GM12878 (cell line): ENCODE results near the gene SIL1. TPM values are rescaled to one million over a fixed set of nuclear protein-coding genes. Genes with fewer than 3 reads are reported as not detected.

Experiments used
- ATAC-seq: fragments of 200-7000 bp; cut with Tn5 transposase; 3 replicates; pipeline ENCODE4 v1.9.1; 2020; ENCODE audit warnings: mild to moderate bottlenecking, moderate library complexity
- BruUV-seq: library from RNA; stranded (reverse); fragments of 400-500 nt; replicated peaks from 2 replicates; lab custom pipeline; 2021; lab: Mats Ljungman, UMichigan
- CTCF ChIA-PET: fragments of 300-600 bp; sonication (Branson Sonifier 250); formaldehyde crosslinking; extraction: SDS; loops from one replicate; lab custom pipeline; 2021; ENCODE audit warnings: inconsistent platforms; lab: Yijun Ruan, JAX
- POLR2A ChIA-PET: fragments of 350-600 bp; formaldehyde crosslinking; extraction: SDS; loops from one replicate; lab custom pipeline; 2021; ENCODE audit warnings: inconsistent platforms; lab: Charles Lee
- RAD21 ChIA-PET: fragments of 300-600 bp; sonication (Branson Sonifier 250); formaldehyde crosslinking; loops from one replicate; lab custom pipeline; 2023; ENCODE audit warnings: antibody characterized with exemption; ENCODE audit not compliant: unreplicated experiment; lab: Charles Lee
- SMC1A ChIA-PET: fragments of 300-600 bp; sonication (Branson Sonifier 250); formaldehyde crosslinking; loops from one replicate; lab custom pipeline; 2023; ENCODE audit not compliant: unreplicated experiment, uncharacterized antibody; lab: Charles Lee
- DNase-seq: peaks from one replicate; pipeline ENCODE4 v3.0.0-alpha.2; 2011; ENCODE audit warnings: low read depth, low spot score
- FAIRE-seq: peaks from 3 replicates; lab custom pipeline; 2011; peaks lifted over from hg19 to GRCh38; lab: Jason Lieb, UNC
- H2AFZ ChIP-seq: 2 replicates; pipeline ENCODE4 v1.6.0; 2011; ENCODE audit warnings: low read depth, low read length, control low read depth; ENCODE audit not compliant: control insufficient read depth
- H3K27ac ChIP-seq: 2 replicates; pipeline ENCODE4 v1.5.1; 2011; ENCODE audit warnings: control low read depth; ENCODE audit not compliant: control insufficient read depth, insufficient read depth
- H3K27me3 ChIP-seq, 2 experiments: replicated peaks in 1 of 2; 2 replicates each; pipeline versions ENCODE4 v1.6.0 to v1.6.1; 2011; ENCODE audit warnings: low read length in 1 of 2; ENCODE audit not compliant: control insufficient read depth in 2 of 2, insufficient read depth in 2 of 2
- H3K36me3 ChIP-seq, 2 experiments: 2 replicates each; pipeline ENCODE4 v1.5.1; 2011; ENCODE audit warnings: low read length in 1 of 2; ENCODE audit not compliant: control insufficient read depth in 2 of 2, insufficient read depth in 2 of 2
- H3K4me1 ChIP-seq: 2 replicates; pipeline ENCODE4 v1.6.1; 2011; ENCODE audit warnings: mild to moderate bottlenecking, low read length, moderate library complexity, mixed read lengths; ENCODE audit not compliant: control insufficient read depth, insufficient read depth
- H3K4me2 ChIP-seq: 2 replicates; pipeline ENCODE4 v1.6.0; 2011; ENCODE audit warnings: control low read depth; ENCODE audit not compliant: control insufficient read depth, insufficient read depth
- H3K4me3 ChIP-seq: fragments of 200-600 bp; sonication (generic); 2 replicates; pipeline ENCODE4 v1.5.1; 2016
- H3K79me2 ChIP-seq: 2 replicates; pipeline ENCODE4 v1.6.0; 2011; ENCODE audit warnings: low read length; ENCODE audit not compliant: control insufficient read depth, insufficient read depth
- H3K9ac ChIP-seq: 2 replicates; pipeline ENCODE4 v1.8.0; 2011; ENCODE audit warnings: low read length, control low read depth, mixed read lengths; ENCODE audit not compliant: control insufficient read depth, insufficient read depth
- H3K9me3 ChIP-seq: replicated peaks from 3 replicates; pipeline ENCODE4 v1.5.1; 2011; ENCODE audit warnings: mild to moderate bottlenecking, low read length; ENCODE audit not compliant: control insufficient read depth, insufficient read depth
- H4K20me1 ChIP-seq: 2 replicates; pipeline ENCODE4 v1.6.0; 2011; ENCODE audit not compliant: control insufficient read depth, insufficient read depth
- ASH2L ChIP-seq: fragments of 300-600, 200-600 bp; sonication (generic); IDR thresholded peaks from 2 replicates; pipeline ENCODE4 v1.6.1; 2017; ENCODE audit warnings: low read depth, mild to moderate bottlenecking, borderline replicate concordance
- DPF2 ChIP-seq: fragments of 450-650 bp; IDR thresholded peaks from 2 replicates; pipeline ENCODE4 v1.6.1; 2017; ENCODE audit warnings: mild to moderate bottlenecking
- EZH2 ChIP-seq: IDR thresholded peaks from 2 replicates; pipeline ENCODE4 v1.6.1; 2012; ENCODE audit warnings: low read depth, mild to moderate bottlenecking, control low read depth, inconsistent platforms, low read length, borderline replicate concordance; ENCODE audit not compliant: control insufficient read depth
- IRF4 ChIP-seq: IDR thresholded peaks from 2 replicates; pipeline ENCODE4 v1.6.1; 2011; ENCODE audit warnings: low read depth, low read length
- MEF2A ChIP-seq: IDR thresholded peaks from 2 replicates; pipeline ENCODE4 v1.6.1; 2011; ENCODE audit warnings: low read depth, mild to moderate bottlenecking, low read length, moderate library complexity; ENCODE audit not compliant: insufficient read depth
- MTA3 ChIP-seq: IDR thresholded peaks from 2 replicates; pipeline ENCODE4 v1.6.1; 2012; ENCODE audit warnings: low read length, inconsistent platforms, borderline replicate concordance
- NBN ChIP-seq: fragments of 450-650 bp; IDR thresholded peaks from 2 replicates; pipeline ENCODE4 v1.6.1; 2016
- NFIC ChIP-seq: IDR thresholded peaks from 2 replicates; pipeline ENCODE4 v1.6.1; 2012; ENCODE audit warnings: low read depth, mild to moderate bottlenecking, inconsistent platforms, low read length, moderate library complexity
- PRDM15 ChIP-seq: fragments of 450-650 bp; formaldehyde crosslinking; IDR thresholded peaks from 2 replicates; pipeline ENCODE4 v1.4.0; 2020; ENCODE audit warnings: mild to moderate bottlenecking, moderate library complexity
- REST ChIP-seq: IDR thresholded peaks from 2 replicates; pipeline ENCODE4 v1.6.1; 2012; ENCODE audit warnings: mild to moderate bottlenecking, low read depth, low read length
- SMC3 ChIP-seq: IDR thresholded peaks from 2 replicates; pipeline ENCODE4 v1.6.1; 2011; ENCODE audit warnings: low read length, improper control_type of control experiment, borderline replicate concordance
- STAT3 ChIP-seq: IDR thresholded peaks from 2 replicates; pipeline ENCODE4 v1.6.1; 2011; ENCODE audit warnings: low read depth, low read length, improper control_type of control experiment
- USF1 ChIP-seq: IDR thresholded peaks from 2 replicates; pipeline ENCODE4 v1.6.1; 2011; ENCODE audit warnings: borderline replicate concordance, low read depth, mild to moderate bottlenecking, moderate library complexity, mixed read lengths, low read length; ENCODE audit not compliant: insufficient read depth; ENCODE audit errors: extremely low read length
- ZNF207 ChIP-seq: fragments of 450-650 bp; IDR thresholded peaks from 2 replicates; pipeline ENCODE4 v1.6.1; 2014; ENCODE audit warnings: antibody characterized with exemption, mild to moderate bottlenecking, borderline replicate concordance
- ZNF24 ChIP-seq: fragments of 450-650 bp; IDR thresholded peaks from 2 replicates; pipeline ENCODE4 v1.6.1; 2017; ENCODE audit warnings: antibody characterized with exemption, mild to moderate bottlenecking
- ZNF622 ChIP-seq: fragments of 450-650 bp; IDR thresholded peaks from 2 replicates; pipeline ENCODE4 v1.6.1; 2017; ENCODE audit warnings: mild to moderate bottlenecking, inconsistent platforms
- WGBS: methylation state at CpG from one replicate; pipeline ENCODE4 v1.1.6; 2016; ENCODE audit warnings: low lambda C conversion rate; ENCODE audit not compliant: insufficient replicate concordance, insufficient coverage; ENCODE audit errors: missing lambda C conversion rate; 5-methylcytosine and 5-hydroxymethylcytosine counted together
- in situ Hi-C: fragments of 300-500 bp; cut with MboI; formaldehyde crosslinking; loops from 9 replicates; pipeline ENCODE4 v1.14.3; 2018; ENCODE audit warnings: mixed read lengths
- intact Hi-C: fragments of 100-400 bp; cut with micrococcal nuclease; formaldehyde crosslinking; loops from one replicate; pipeline ENCODE4 v1.14.2; 2022; ENCODE audit not compliant: unreplicated experiment
- polyA plus RNA-seq, 11 experiments: library from polyadenylated mRNA; depleted of rRNA in 4 of 11; unstranded in 6 of 11; stranded (reverse) in 5 of 11; fragments of >200 nt; fragmentation: Nextera tagmentation in 4 of 11; fragmentation: Illumina TruSeq in 1 of 11; extraction: Ambion mirVana in 4 of 11; extraction: Trizol in 1 of 11; gene quantifications; 1 replicate in 1 of 11; 2 replicates in 10 of 11; pipeline versions ENCODE4 v1.2.1 to v1.2.3, GENCODE V29; 2011 to 2016; ENCODE audit warnings: inconsistent platforms in 2 of 11, missing spikeins in 2 of 11, low read depth in 1 of 11
- total RNA-seq, 4 experiments: library from RNA; depleted of rRNA in 3 of 4; stranded (reverse); fragments of >200 nt in 3 of 4; fragmentation: Illumina TruSeq in 1 of 4; extraction: Trizol in 1 of 4; gene quantifications; 2 replicates each; pipeline versions ENCODE4 v1.2.1 to v1.2.3, GENCODE V29; 2013 to 2021

Gene SIL1
- total and polyA plus RNA-seq, 10 of the 15 experiments (the other 5 are each of a cell fraction or from before 2014, with no cell fraction given) = 4.1 to 49.8 (median 29.4) TPM

- in situ Hi-C loops = no loop called here
- SMC1A ChIA-PET = no interaction called here
- H3K9ac ChIP-seq = no peak overlapping the region
- TF ChIP-seq SMC3 (no peak), ZNF24 (no peak), EZH2 (no peak), PRDM15 (CRISPR knock-in tag) (no peak), MTA3 (no peak), ZNF207 (no peak), STAT3 (no peak), MEF2A (no peak), DPF2 (no peak), NBN (no peak), ASH2L (no peak), NFIC (no peak), REST (no peak), ZNF622 (no peak), IRF4 (no peak), USF1 (no peak)
Measured at GRCh38 chr5:138903130-138903775, 294.9 kb downstream of the SIL1 start.

More at GRCh38 chr5:138903130-138903775, 294.9 kb downstream of the SIL1 start:
- no peaks in the 10 kb centered on the region for H3K27me3 ChIP-seq
- DNase-seq = no peak
- intact Hi-C loops = no loop called here
- H2AFZ ChIP-seq = no peak overlapping the region
- WGBS = 93% methylated on average over 10 of the region's 10 CpGs
- no peak overlapping the region for H3K4me2 ChIP-seq
- no peak overlapping the region for H3K27ac ChIP-seq
- ChIA-PET RAD21 (no interaction called here), CTCF (no interaction called here), POLR2A (no interaction called here)
- no peak for ATAC-seq
- no peak overlapping the region for H3K4me3 ChIP-seq
- no peaks in the 10 kb centered on the region for H3K79me2 ChIP-seq
- BruUV-seq = no TSS peak
- H3K9me3 ChIP-seq = no peaks in the 10 kb centered on the region
- no peaks in the 10 kb centered on the region for H3K4me1 ChIP-seq
- peaks cover 0 to 2% of the 10 kb centered on the region in 2 experiments; a peak in 2 of 4 replicates for H3K36me3 ChIP-seq
- FAIRE-seq = no peak
- H4K20me1 ChIP-seq = no peaks in the 10 kb centered on the region
